Keratinocyte (primary cell): Measurements from ENCODE around the gene MOCS1. TPM values are rescaled to one million over a fixed set of nuclear protein-coding genes. Genes with fewer than 3 reads are reported as not detected.

ENCODE experiments used
- DNase-seq: peaks from one replicate; pipeline ENCODE4 v3.0.0-alpha.2; 2011; ENCODE audit warnings: low read depth, missing footprints, low spot score
- FAIRE-seq: peaks from 2 replicates; lab custom pipeline; 2011; peaks lifted over from hg19 to GRCh38; lab: Jason Lieb, UNC
- H2AFZ ChIP-seq: 2 replicates; pipeline ENCODE4 v1.6.0; 2012; ENCODE audit warnings: low read length, control low read depth, inconsistent platforms; ENCODE audit not compliant: control insufficient read depth
- H3K27ac ChIP-seq: 2 replicates; pipeline ENCODE4 v1.5.1; 2011; ENCODE audit warnings: low read length; ENCODE audit not compliant: control insufficient read depth, insufficient read depth
- H3K27me3 ChIP-seq: 3 replicates; pipeline ENCODE4 v1.6.0; 2011; ENCODE audit warnings: low read length; ENCODE audit not compliant: control insufficient read depth, insufficient read depth; ENCODE audit errors: extremely low read depth
- H3K36me3 ChIP-seq, 2 experiments: 2 replicates in 1 of 2; 3 replicates in 1 of 2; pipeline ENCODE4 v1.5.1; 2011; ENCODE audit warnings: low read length in 2 of 2, mild to moderate bottlenecking in 1 of 2; ENCODE audit not compliant: control insufficient read depth in 2 of 2, insufficient read depth in 2 of 2; ENCODE audit errors: extremely low read depth in 1 of 2
- H3K4me1 ChIP-seq: 3 replicates; pipeline ENCODE4 v1.5.1; 2011; ENCODE audit warnings: low read length; ENCODE audit not compliant: control insufficient read depth, insufficient read depth; ENCODE audit errors: extremely low read depth
- H3K4me2 ChIP-seq: 3 replicates; pipeline ENCODE4 v1.6.0; 2011; ENCODE audit warnings: low read depth, low read length; ENCODE audit not compliant: control insufficient read depth, insufficient read depth; ENCODE audit errors: extremely low read depth
- H3K4me3 ChIP-seq, 3 experiments: fragments of 200-600 bp in 1 of 3; sonication (generic) in 1 of 3; 2 replicates in 2 of 3; 3 replicates in 1 of 3; pipeline ENCODE4 v1.5.1; 2011 to 2016; ENCODE audit warnings: low read length in 3 of 3, mild to moderate bottlenecking in 3 of 3, control low read depth in 2 of 3, inconsistent platforms in 1 of 3, low read depth in 1 of 3, mixed read lengths in 1 of 3, mixed run types in 1 of 3, moderate library complexity in 1 of 3; ENCODE audit not compliant: control insufficient read depth in 2 of 3, insufficient read depth in 2 of 3; ENCODE audit errors: extremely low read depth in 1 of 3
- H3K79me2 ChIP-seq: 2 replicates; pipeline ENCODE4 v1.6.0; 2012; ENCODE audit warnings: low read length; ENCODE audit not compliant: control insufficient read depth, insufficient read depth
- H3K9ac ChIP-seq: 3 replicates; pipeline ENCODE4 v1.6.0; 2011; ENCODE audit warnings: low read length; ENCODE audit not compliant: control insufficient read depth, insufficient read depth; ENCODE audit errors: extremely low read depth
- H3K9me1 ChIP-seq: 3 replicates; pipeline ENCODE4 v1.6.0; 2011; ENCODE audit warnings: low read length; ENCODE audit not compliant: control insufficient read depth, insufficient read depth; ENCODE audit errors: extremely low read depth
- H3K9me3 ChIP-seq: 2 replicates; pipeline ENCODE4 v1.5.1; 2012; ENCODE audit warnings: low read depth, low read length; ENCODE audit not compliant: control insufficient read depth
- H4K20me1 ChIP-seq: 3 replicates; pipeline ENCODE4 v1.6.0; 2011; ENCODE audit warnings: low read length; ENCODE audit not compliant: control insufficient read depth, insufficient read depth; ENCODE audit errors: extremely low read depth
- EZH2 ChIP-seq: IDR thresholded peaks from one replicate; pipeline ENCODE4 v1.6.1; 2012; ENCODE audit warnings: inconsistent platforms, mild to moderate bottlenecking, low read length, moderate library complexity
- dilution Hi-C: fragments of 300-500 bp; cut with MboI; formaldehyde crosslinking; loops from one replicate; pipeline ENCODE4 v1.7.0; 2020; ENCODE audit warnings: low sequenced_read_pairs; ENCODE audit not compliant: extremely low pct_ligation_motif_present
- polyA plus RNA-seq, 5 experiments: library from polyadenylated mRNA; depleted of rRNA in 3 of 5; stranded (reverse) in 3 of 5; stranded (forward) in 1 of 5; unstranded in 1 of 5; fragments of >200 nt; gene quantifications; 1 replicate in 1 of 5; 2 replicates in 3 of 5; 3 replicates in 1 of 5; pipeline versions ENCODE4 v1.2.1 to v1.2.3, GENCODE V29; 2011 to 2012; ENCODE audit warnings: missing spikeins in 2 of 5, low read depth in 1 of 5, low replicate concordance in 1 of 5
- TF ChIP-seq, protein P1 (sequence below), 3 experiments: IDR thresholded peaks in 1 of 3; conservative IDR thresholded peaks in 1 of 3; optimal IDR thresholded peaks in 1 of 3; 2 replicates in 2 of 3; 3 replicates in 1 of 3; pipeline versions ENCODE3 to v1.5.1; 2011; ENCODE audit warnings: low read length in 3 of 3, mild to moderate bottlenecking in 3 of 3, moderate library complexity in 2 of 3, control low read depth in 1 of 3, inconsistent platforms in 1 of 3; ENCODE audit not compliant: insufficient read depth in 2 of 3; ENCODE audit errors: extremely low read depth in 1 of 3

Gene MOCS1
- polyA plus RNA-seq, 1 donor (not counting 4 experiments of a cell fraction or from before 2014, with no cell fraction given): 2.2 TPM

DNA sequence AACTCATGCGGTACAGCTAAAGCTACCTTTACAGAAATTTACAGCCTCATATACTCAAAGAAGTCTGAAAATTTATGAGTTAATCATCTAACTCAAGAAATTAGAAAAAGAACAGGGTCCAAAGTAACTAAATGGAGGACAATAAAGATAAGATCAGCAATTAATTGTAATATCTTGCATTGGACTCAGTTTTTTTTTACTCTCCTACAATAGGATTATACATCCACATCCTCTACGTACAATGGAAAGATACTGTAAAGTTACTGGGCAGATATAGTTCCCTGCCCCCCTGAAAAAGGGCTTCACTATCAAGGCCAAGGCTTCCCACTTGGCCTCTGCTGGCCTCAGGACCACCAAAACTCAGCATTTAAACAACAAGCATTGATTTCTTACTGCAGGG is 31.5 kb upstream of the MOCS1 start:
- Histone ChIP-seq H3K4me3 (no peak overlapping the region), H2AFZ (no peak overlapping the region), H3K4me2 (no peak overlapping the region), H3K27ac (no peak overlapping the region), H3K9me3 (no peaks in the 10 kb centered on the region), H3K9me1 (no peaks in the 10 kb centered on the region), H3K36me3 (no peaks in the 10 kb centered on the region), H3K9ac (no peak overlapping the region), H4K20me1 (no peaks in the 10 kb centered on the region), H3K4me1 (no peaks in the 10 kb centered on the region), H3K79me2 (no peaks in the 10 kb centered on the region), H3K27me3 (no peaks in the 10 kb centered on the region)
- FAIRE-seq (no peak), DNase-seq (no peak)
- dilution Hi-C loops: no loop called here
- TF ChIP-seq, protein P1, sequence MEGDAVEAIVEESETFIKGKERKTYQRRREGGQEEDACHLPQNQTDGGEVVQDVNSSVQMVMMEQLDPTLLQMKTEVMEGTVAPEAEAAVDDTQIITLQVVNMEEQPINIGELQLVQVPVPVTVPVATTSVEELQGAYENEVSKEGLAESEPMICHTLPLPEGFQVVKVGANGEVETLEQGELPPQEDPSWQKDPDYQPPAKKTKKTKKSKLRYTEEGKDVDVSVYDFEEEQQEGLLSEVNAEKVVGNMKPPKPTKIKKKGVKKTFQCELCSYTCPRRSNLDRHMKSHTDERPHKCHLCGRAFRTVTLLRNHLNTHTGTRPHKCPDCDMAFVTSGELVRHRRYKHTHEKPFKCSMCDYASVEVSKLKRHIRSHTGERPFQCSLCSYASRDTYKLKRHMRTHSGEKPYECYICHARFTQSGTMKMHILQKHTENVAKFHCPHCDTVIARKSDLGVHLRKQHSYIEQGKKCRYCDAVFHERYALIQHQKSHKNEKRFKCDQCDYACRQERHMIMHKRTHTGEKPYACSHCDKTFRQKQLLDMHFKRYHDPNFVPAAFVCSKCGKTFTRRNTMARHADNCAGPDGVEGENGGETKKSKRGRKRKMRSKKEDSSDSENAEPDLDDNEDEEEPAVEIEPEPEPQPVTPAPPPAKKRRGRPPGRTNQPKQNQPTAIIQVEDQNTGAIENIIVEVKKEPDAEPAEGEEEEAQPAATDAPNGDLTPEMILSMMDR (optimal IDR thresholded peaks at IDR 0.05 in 1 of 3, IDR thresholded peaks at IDR 0.05 in 1 of 3, conservative IDR thresholded peaks at IDR 0.05 in 1 of 3; ENCODE audit: extremely low read depth in 1 of 3, insufficient read depth in 2 of 3, low read length in 3 of 3): no peak
- TF ChIP-seq EZH2: no peak

DNA sequence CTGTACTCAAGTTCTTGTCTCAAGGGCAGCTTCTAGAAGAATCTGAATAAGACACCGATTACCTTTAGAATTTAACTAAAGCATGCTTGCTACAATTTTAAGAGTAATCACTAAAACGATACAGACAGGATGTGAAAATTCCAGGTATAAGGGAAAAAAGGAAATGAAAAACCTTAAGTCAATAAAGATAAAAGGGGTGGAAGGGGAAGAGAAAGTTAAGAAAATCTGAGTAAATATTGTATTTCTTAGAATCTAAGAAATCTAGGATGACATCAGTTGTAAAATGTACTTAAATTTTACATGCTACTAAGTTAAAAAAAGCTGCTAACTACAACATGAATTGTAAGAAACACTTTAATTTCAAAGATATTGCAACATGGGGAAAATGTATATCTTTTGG is 30.3 kb upstream of the MOCS1 start:
- H3K27me3 ChIP-seq: no peaks in the 10 kb centered on the region
- FAIRE-seq: no peak
- no peaks in the 10 kb centered on the region for H3K36me3 ChIP-seq

More for the DNA sequence above, 30.3 kb upstream of the MOCS1 start:
- no peak overlapping the region for H3K4me3 ChIP-seq
- TF ChIP-seq, protein P1 (optimal IDR thresholded peaks at IDR 0.05 in 1 of 3, IDR thresholded peaks at IDR 0.05 in 1 of 3, conservative IDR thresholded peaks at IDR 0.05 in 1 of 3; ENCODE audit: extremely low read depth in 1 of 3, insufficient read depth in 2 of 3, low read length in 3 of 3): no peak
- TF ChIP-seq EZH2: no peak
- no peaks in the 10 kb centered on the region for H3K9me3 ChIP-seq
- dilution Hi-C loops: no loop called here
- DNase-seq: no peak
- H3K9me1 ChIP-seq: no peaks in the 10 kb centered on the region
- no peak overlapping the region for H3K9ac ChIP-seq
- no peak overlapping the region for H3K27ac ChIP-seq
- H4K20me1 ChIP-seq: no peaks in the 10 kb centered on the region
- no peaks in the 10 kb centered on the region for H3K79me2 ChIP-seq
- H3K4me1 ChIP-seq: no peaks in the 10 kb centered on the region
- H3K4me2 ChIP-seq: no peak overlapping the region
- H2AFZ ChIP-seq: no peak overlapping the region
